ENCODE data around the gene MPL. TPM values are rescaled to one million over a fixed set of nuclear protein-coding genes. Genes with fewer than 3 reads are reported as not detected.

The MPL gene
- total RNA-seq, 1 donor from 2014 or later = not detected

DNA sequence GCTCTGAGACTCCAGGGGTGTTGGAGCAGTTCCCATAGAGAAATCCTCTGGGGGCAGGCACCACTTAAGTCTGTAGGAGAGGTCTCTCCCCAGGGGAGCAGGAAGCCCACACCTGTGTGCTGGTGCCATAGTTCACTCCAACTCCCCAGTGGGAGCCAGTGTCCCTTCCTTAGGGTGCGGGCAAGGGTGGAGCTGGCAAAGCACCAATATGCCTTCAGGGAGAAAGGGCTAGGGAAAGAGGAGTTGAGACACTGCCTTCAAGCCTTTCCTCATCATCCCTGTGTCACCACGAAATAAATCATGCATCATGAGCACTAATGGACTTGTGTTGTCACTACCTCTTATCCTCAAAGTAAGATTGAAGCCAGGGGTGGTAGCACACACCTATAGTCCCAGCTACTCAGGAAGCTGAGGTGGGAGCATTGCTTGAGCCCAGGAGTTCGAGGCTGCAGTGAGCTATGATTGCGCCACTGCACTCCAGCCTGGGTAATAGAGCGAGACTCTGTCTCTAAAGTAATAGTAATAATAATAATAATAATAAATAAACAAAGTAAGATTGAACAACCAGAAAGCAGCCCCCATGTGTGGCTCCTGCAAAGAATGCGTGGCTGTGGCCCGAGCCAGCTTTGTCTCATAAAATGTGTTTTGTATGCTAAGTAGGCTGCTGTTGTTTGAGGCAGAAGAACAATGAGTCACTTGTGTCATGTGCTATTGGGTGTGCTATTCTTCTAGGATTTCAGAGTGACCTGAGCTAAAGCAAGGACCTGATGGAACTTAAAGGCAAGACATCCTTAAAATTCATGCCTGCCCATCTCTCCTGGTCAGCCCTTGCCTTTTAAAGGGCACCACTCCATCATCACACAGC, 43.5 kb upstream of the MPL start:
- peak; percentile 76 for DNase-seq (ENCODE audit: low read depth)
- TF ChIP-seq, protein P1, sequence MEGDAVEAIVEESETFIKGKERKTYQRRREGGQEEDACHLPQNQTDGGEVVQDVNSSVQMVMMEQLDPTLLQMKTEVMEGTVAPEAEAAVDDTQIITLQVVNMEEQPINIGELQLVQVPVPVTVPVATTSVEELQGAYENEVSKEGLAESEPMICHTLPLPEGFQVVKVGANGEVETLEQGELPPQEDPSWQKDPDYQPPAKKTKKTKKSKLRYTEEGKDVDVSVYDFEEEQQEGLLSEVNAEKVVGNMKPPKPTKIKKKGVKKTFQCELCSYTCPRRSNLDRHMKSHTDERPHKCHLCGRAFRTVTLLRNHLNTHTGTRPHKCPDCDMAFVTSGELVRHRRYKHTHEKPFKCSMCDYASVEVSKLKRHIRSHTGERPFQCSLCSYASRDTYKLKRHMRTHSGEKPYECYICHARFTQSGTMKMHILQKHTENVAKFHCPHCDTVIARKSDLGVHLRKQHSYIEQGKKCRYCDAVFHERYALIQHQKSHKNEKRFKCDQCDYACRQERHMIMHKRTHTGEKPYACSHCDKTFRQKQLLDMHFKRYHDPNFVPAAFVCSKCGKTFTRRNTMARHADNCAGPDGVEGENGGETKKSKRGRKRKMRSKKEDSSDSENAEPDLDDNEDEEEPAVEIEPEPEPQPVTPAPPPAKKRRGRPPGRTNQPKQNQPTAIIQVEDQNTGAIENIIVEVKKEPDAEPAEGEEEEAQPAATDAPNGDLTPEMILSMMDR (conservative IDR thresholded peaks at IDR 0.05; ENCODE audit: low read depth, low read length) = no peak
- H3K4me3 ChIP-seq (ENCODE audit: low read depth, low read length) = no peak overlapping the region

DNA sequence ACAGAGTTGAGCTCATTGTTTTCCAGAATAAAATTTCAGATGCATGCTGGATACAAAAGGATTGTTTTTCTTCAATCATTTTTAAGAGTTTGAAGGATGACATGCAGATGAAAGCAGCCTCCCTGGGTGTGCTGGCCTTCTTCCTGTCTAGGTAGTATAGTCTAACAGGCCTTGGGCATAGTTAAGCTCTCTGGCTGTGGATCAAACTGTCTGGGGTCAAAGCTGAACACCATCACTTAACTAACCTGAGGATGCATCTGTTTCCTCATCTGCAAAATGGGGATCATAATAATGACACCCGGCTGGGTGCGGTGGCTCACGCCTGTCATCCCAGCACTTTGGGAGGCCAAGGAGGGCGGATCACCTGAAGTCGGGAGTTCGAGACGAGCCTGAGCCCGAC, 42.9 kb upstream of the MPL start:
- no peak overlapping the region for H3K4me3 ChIP-seq (ENCODE audit: low read depth, low read length)
- TF ChIP-seq, protein P1 (conservative IDR thresholded peaks at IDR 0.05; ENCODE audit: low read depth, low read length) = no peak

DNA sequence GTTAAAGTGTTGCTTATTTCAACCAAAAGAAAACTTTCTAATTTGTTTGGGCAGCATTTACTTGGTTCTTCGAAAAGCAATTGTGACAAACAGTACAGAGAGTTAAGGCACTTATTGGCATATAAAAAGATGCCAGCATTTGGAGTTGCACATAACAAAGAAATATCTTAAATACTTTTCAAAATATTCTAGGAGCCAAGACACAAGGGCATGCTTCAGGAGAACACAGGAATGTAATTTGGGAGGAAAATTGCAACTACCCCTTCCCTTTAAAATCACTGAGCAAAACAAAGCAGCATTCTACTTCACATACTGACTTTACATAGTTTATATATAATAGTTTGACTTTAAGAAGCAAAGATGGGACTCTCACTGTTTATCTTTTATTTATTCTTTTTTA, 41.4 kb upstream of the MPL start:
- no peak overlapping the region for H3K4me3 ChIP-seq (ENCODE audit: low read depth, low read length)
- DNase-seq (ENCODE audit: low read depth) = no peak
- TF ChIP-seq, protein P1 (conservative IDR thresholded peaks at IDR 0.05; ENCODE audit: low read depth, low read length) = no peak

More for the DNA sequence above, 42.9 kb upstream of the MPL start:
- no peak for DNase-seq (ENCODE audit: low read depth)

DNA sequence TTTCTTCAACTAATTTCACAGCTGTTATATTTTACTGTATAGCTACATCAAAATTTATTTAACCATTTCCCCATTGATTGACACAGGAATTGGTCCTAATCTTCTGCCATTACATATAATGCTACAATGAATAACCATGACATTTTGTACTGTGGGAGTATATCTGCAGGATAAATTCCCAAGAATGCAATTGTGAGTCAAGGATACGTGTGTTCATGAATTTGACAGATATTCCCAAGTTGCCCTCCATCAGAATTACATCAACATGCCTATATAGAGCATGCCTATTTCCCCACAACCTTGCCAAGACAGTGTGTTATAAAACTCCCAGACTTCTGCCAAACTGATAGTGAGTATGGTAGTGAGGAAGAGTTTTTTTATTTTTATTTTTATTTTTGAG, 39.6 kb upstream of the MPL start:
- TF ChIP-seq, protein P1 (conservative IDR thresholded peaks at IDR 0.05; ENCODE audit: low read depth, low read length) = no peak
- H3K4me3 ChIP-seq (ENCODE audit: low read depth, low read length) = no peak overlapping the region
- no peak for DNase-seq (ENCODE audit: low read depth)

DNA sequence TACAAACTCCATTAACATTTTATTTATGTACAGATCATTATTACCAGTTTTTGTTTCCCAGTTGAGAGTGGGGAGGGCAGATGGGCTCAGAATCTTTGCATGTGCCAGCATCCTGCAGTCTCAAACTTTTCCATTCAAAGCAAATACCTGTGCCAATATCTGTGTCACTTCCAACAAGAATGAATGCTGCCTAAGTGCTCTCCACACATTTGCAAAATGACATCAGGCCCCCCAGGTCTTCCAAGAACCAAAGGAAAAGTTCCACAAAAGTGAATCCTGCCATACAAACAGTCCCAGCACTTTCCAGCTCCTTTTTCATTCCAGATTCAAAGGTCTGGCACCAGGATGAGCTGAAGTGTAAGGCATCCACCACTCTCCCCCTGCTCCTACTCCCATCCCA, 38.5 kb upstream of the MPL start:
- no peak overlapping the region for H3K4me3 ChIP-seq (ENCODE audit: low read depth, low read length)
- DNase-seq (ENCODE audit: low read depth) = no peak
- TF ChIP-seq, protein P1 (conservative IDR thresholded peaks at IDR 0.05; ENCODE audit: low read depth, low read length) = no peak

DNA sequence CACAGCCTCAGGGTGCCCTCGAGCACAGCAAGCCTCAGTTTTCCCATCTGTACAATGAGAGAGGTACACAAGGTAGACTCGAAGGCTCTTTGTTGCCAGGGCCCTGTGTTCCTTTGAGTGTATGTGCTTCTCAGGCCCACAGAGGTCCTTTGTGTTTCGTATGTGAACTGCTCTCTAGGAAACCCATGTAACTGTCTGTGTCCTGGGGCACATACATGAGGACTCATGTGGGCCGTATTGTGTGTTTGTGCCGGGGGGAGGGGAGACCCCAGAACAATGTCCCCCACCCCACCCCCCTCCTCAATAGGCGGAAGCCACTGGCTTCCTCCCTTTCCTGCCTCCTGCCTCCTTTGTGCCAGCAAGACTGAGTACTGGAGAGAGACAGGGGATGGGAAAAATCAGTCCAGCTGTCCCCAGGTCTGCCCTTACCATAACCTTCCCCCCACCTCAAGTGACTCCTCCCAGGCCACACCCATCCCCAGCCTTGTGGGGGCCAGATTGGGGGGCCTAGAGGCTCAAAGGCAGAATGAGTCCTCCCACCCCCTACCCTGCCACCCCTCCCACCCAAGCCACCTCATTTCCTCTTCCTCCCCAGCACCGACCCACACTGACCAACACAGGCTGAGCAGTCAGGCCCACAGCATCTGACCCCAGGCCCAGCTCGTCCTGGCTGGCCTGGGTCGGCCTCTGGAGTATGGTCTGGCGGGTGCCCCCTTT, 37.1 kb upstream of the MPL start, which contains the start of gene TIE1:
TSS of gene TIE1 (plus strand) at position 605 of the 717 bp plus-strand sequence. CDS start at position 695, 90 bp downstream.
- no peak for DNase-seq (ENCODE audit: low read depth)
- TF ChIP-seq, protein P1 (conservative IDR thresholded peaks at IDR 0.05; ENCODE audit: low read depth, low read length) = no peak

More for the DNA sequence above, 37.1 kb upstream of the MPL start, which contains the start of gene TIE1:
- H3K4me3 ChIP-seq (ENCODE audit: low read depth, low read length) = no peak within 1 kb of the TSS
